Measurements from ENCODE around the gene UBAC1. TPM values are rescaled to one million over a fixed set of nuclear protein-coding genes. Genes with fewer than 3 reads are reported as not detected.
"Not testable (repeated sequence)": the region's sequence is repeated elsewhere in the genome, so short reads cannot be mapped to it uniquely, and the experiment has no call there.

The UBAC1 gene
- polyA plus RNA-seq, 6 donors from 2014 or later: 16.1 to 23.0 (median 21.6) TPM

GRCh38 chr9:135957431-135957830 lies 3.7 kb downstream of the UBAC1 start:
- Mint-ChIP-seq H3K27ac (peak overlapping the region in 1 of 6 donors; percentile 37), H3K36me3 (peaks cover 6 to 7% of the 10 kb centered on the region in 2 donors), H3K27me3 (peaks cover 0 to under 1% (median 0%) of the 10 kb centered on the region in 3 donors), H3K4me3 (no peak overlapping the region), H3K4me1 (peaks cover 26 to 48% (median 38%) of the 10 kb centered on the region in 3 donors), H3K9me3 (no peaks in the 10 kb centered on the region)
- DNase-seq: no peak
- ATAC-seq (ENCODE audit: low read depth in 2 of 2): no peak

GRCh38 chr9:135956802-135957174 lies 4.4 kb downstream of the UBAC1 start:
- Mint-ChIP-seq H3K27ac (peak overlapping the region in 1 of 6 donors; percentile 37), H3K27me3 (no peaks in the 10 kb centered on the region), H3K9me3 (no peaks in the 10 kb centered on the region), H3K4me1 (peaks cover 20 to 41% (median 33%) of the 10 kb centered on the region in 3 donors), H3K36me3 (peaks cover 6 to 7% of the 10 kb centered on the region in 2 donors), H3K4me3 (no peak overlapping the region)
- DNase-seq (no peak), ATAC-seq (ENCODE audit: low read depth in 2 of 2) (no peak)

- Mint-ChIP-seq H3K27me3 (no peaks in the 10 kb centered on the region), H3K27ac (peak overlapping the region in 1 of 6 donors; percentile 47), H3K4me1 (peaks cover 14 to 35% (median 28%) of the 10 kb centered on the region in 3 donors), H3K36me3 (peaks cover 6 to 7% of the 10 kb centered on the region in 2 donors), H3K9me3 (no peaks in the 10 kb centered on the region), H3K4me3 (peak overlapping the region in 1 of 8 donors; percentile 10)
- no peak for DNase-seq
- no peak for ATAC-seq (ENCODE audit: low read depth in 2 of 2)
Measured at GRCh38 chr9:135955934-135956801, 5.0 kb downstream of the UBAC1 start.

GRCh38 chr9:135952664-135953206 lies 8.4 kb downstream of the UBAC1 start:
- ATAC-seq (ENCODE audit: low read depth in 2 of 2) (no peak), DNase-seq (no peak)
- Mint-ChIP-seq H3K9me3 (no peaks in the 10 kb centered on the region), H3K27me3 (no peaks in the 10 kb centered on the region), H3K4me3 (no peak overlapping the region), H3K4me1 (peaks cover 10 to 15% (median 12%) of the 10 kb centered on the region in 3 donors), H3K36me3 (peaks cover 12 to 13% of the 10 kb centered on the region in 2 donors), H3K27ac (no peak overlapping the region)

GRCh38 chr9:135951889-135952663 lies 9.1 kb downstream of the UBAC1 start:
- Mint-ChIP-seq H3K36me3 (peaks cover 12 to 16% of the 10 kb centered on the region in 2 donors), H3K4me3 (no peak overlapping the region), H3K4me1 (peaks cover 6 to 16% (median 13%) of the 10 kb centered on the region in 3 donors), H3K27ac (no peak overlapping the region), H3K27me3 (no peaks in the 10 kb centered on the region), H3K9me3 (no peaks in the 10 kb centered on the region)
- ATAC-seq (ENCODE audit: low read depth in 2 of 2) (no peak), DNase-seq (no peak)

- ATAC-seq (ENCODE audit: low read depth in 2 of 2); DNase-seq: not testable (repeated sequence)
Measured at GRCh38 chr9:135951310-135951709, 9.9 kb downstream of the UBAC1 start.

GRCh38 chr9:135950841-135951240 lies 10.3 kb downstream of the UBAC1 start:
- not testable (repeated sequence) for DNase-seq; ATAC-seq (ENCODE audit: low read depth in 2 of 2); H3K4me3 Mint-ChIP-seq; H3K9me3 Mint-ChIP-seq; H3K27me3 Mint-ChIP-seq; H3K4me1 Mint-ChIP-seq; H3K27ac Mint-ChIP-seq
- peaks cover 12 to 16% of the 10 kb centered on the region in 2 donors for H3K36me3 Mint-ChIP-seq

More at GRCh38 chr9:135951310-135951709, 9.9 kb downstream of the UBAC1 start:
- H3K27ac Mint-ChIP-seq, H3K4me1 Mint-ChIP-seq, H3K9me3 Mint-ChIP-seq, H3K4me3 Mint-ChIP-seq, H3K27me3 Mint-ChIP-seq: not testable (repeated sequence)
- H3K36me3 Mint-ChIP-seq: peaks cover 12 to 16% of the 10 kb centered on the region in 2 donors

GRCh38 chr9:135950135-135950682 lies 11.0 kb downstream of the UBAC1 start:
- H3K9me3 Mint-ChIP-seq: no peaks in the 10 kb centered on the region
- no peaks in the 10 kb centered on the region for H3K27me3 Mint-ChIP-seq
- no peak for ATAC-seq (ENCODE audit: low read depth in 2 of 2)
- H3K36me3 Mint-ChIP-seq: peaks cover 16% of the 10 kb centered on the region in 2 donors
- no peak for DNase-seq
- H3K27ac Mint-ChIP-seq: peak overlapping the region in 1 of 6 donors; percentile 83
- H3K4me1 Mint-ChIP-seq: peaks cover 0 to 10% (median 4%) of the 10 kb centered on the region in 3 donors
- peak overlapping the region in 1 of 8 donors; percentile 16 for H3K4me3 Mint-ChIP-seq

- ATAC-seq (ENCODE audit: low read depth in 2 of 2) (no peak), DNase-seq (no peak)
- H3K27ac Mint-ChIP-seq: no peak overlapping the region
- no peaks in the 10 kb centered on the region for H3K27me3 Mint-ChIP-seq
- H3K36me3 Mint-ChIP-seq: peaks cover 14 to 16% of the 10 kb centered on the region in 2 donors
- H3K9me3 Mint-ChIP-seq: no peaks in the 10 kb centered on the region
- peaks cover 0 to 8% (median 4%) of the 10 kb centered on the region in 3 donors for H3K4me1 Mint-ChIP-seq
- H3K4me3 Mint-ChIP-seq: peak overlapping the region in 1 of 8 donors; percentile 16
Measured at GRCh38 chr9:135949501-135950134, 11.6 kb downstream of the UBAC1 start.

- DNase-seq (no peak), ATAC-seq (ENCODE audit: low read depth in 2 of 2) (no peak)
- H3K4me3 Mint-ChIP-seq: no peak overlapping the region
- H3K9me3 Mint-ChIP-seq: no peaks in the 10 kb centered on the region
- no peaks in the 10 kb centered on the region for H3K27me3 Mint-ChIP-seq
- peaks cover 11 to 23% of the 10 kb centered on the region in 2 donors for H3K36me3 Mint-ChIP-seq
- H3K27ac Mint-ChIP-seq: no peak overlapping the region
- peaks cover 0 to 5% (median 4%) of the 10 kb centered on the region in 3 donors for H3K4me1 Mint-ChIP-seq
Measured at GRCh38 chr9:135948968-135949367, 12.2 kb downstream of the UBAC1 start.

- no peaks in the 10 kb centered on the region for H3K27me3 Mint-ChIP-seq
- no peak overlapping the region for H3K4me3 Mint-ChIP-seq
- no peaks in the 10 kb centered on the region for H3K9me3 Mint-ChIP-seq
- H3K4me1 Mint-ChIP-seq: peaks cover 0 to 5% (median 4%) of the 10 kb centered on the region in 3 donors
- DNase-seq (no peak), ATAC-seq (ENCODE audit: low read depth in 2 of 2) (no peak)
- no peak overlapping the region for H3K27ac Mint-ChIP-seq
- peaks cover 11 to 27% of the 10 kb centered on the region in 2 donors for H3K36me3 Mint-ChIP-seq
Measured at GRCh38 chr9:135948446-135948845, 12.7 kb downstream of the UBAC1 start.

GRCh38 chr9:135947582-135947981 lies 13.6 kb downstream of the UBAC1 start:
- Mint-ChIP-seq H3K4me3 (peak overlapping the region in 1 of 8 donors; percentile 63), H3K27ac (no peak overlapping the region), H3K9me3 (no peaks in the 10 kb centered on the region), H3K27me3 (no peaks in the 10 kb centered on the region), H3K4me1 (peaks cover 0 to 5% (median 4%) of the 10 kb centered on the region in 3 donors), H3K36me3 (peaks cover 11 to 25% of the 10 kb centered on the region in 2 donors)
- no peak for DNase-seq
- ATAC-seq (ENCODE audit: low read depth in 2 of 2): no peak

GRCh38 chr9:135947105-135947504 lies 14.1 kb downstream of the UBAC1 start:
- H3K27me3 Mint-ChIP-seq; H3K9me3 Mint-ChIP-seq; DNase-seq; ATAC-seq (ENCODE audit: low read depth in 2 of 2); H3K4me3 Mint-ChIP-seq; H3K4me1 Mint-ChIP-seq: not testable (repeated sequence)
- Mint-ChIP-seq H3K27ac (peak overlapping the region in 1 of 6 donors; percentile 26), H3K36me3 (peaks cover 11 to 24% of the 10 kb centered on the region in 2 donors)

All from naive B cell (primary cell).